T-helper 2 cell treated with Interferon-gamma antibody and Interleukin-4, amounts not matched to agents 100 ng/mL and 5 ng/mL, for 36 hours (primary cell): ENCODE results near the gene RASGRP4. TPM values are rescaled to one million over a fixed set of nuclear protein-coding genes. Genes with fewer than 3 reads are reported as not detected.
"Not testable (repeated sequence)": the region's sequence is repeated elsewhere in the genome, so short reads cannot be mapped to it uniquely, and the experiment has no call there.

Source experiments
- intact Hi-C: fragments of 100-400 bp; cut with micrococcal nuclease; formaldehyde crosslinking; loops from one replicate; pipeline ENCODE4 v1.15.1; 2023
- total RNA-seq: library from RNA; stranded (reverse); gene quantifications from 2 replicates; pipeline ENCODE4 v1.2.3, GENCODE V29; 2022

Gene RASGRP4
- total RNA-seq, 1 donor from 2014 or later: 9.4 TPM

DNA sequence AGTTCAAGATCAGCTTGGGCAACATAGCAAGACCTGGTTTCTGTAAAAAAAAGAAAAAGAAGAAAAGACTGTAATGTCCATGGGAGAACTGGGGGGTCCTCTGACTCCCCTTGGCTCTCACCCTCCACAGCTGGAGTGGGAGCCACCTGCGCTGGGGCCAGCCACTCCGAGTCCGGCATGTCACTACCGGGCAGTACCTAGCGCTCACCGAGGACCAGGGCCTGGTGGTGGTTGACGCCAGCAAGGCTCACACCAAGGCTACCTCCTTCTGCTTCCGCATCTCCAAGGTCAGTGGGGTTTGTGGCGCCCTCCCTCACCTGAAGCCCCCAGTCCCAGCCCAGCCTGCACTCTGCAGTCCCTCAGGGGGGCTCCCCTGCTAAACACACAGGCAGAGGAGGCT lies 22.2 kb upstream of the RASGRP4 start:
- intact Hi-C loops: no loop called here

- intact Hi-C loops: no loop called here
Measured at GRCh38 chr19:38445362-38445761, 19.3 kb upstream of the RASGRP4 start.

- intact Hi-C loops: no loop called here
Measured at GRCh38 chr19:38444026-38444425, 18.0 kb upstream of the RASGRP4 start.

DNA sequence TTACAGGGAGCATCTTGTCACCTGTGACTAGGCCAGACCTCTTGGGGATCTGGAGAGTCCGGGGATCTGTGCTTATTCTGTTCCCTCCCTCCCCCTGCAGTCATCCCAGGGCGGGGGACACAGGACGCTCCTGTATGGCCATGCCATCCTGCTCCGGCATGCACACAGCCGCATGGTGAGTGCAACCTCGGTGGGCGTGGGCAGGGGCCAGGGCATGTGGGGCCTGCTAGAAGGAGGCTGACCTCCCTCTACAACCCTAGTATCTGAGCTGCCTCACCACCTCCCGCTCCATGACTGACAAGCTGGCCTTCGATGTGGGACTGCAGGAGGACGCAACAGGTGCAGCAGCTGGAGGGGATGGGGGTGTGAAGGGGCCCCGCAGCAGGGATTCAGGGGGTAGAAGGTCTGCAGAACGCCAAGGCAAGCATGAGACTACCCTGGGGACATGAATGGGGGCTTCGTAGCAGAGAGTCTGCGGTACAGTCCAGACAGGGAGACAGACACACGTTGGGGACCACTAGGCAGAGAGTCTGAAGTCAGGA lies 17.5 kb upstream of the RASGRP4 start:
- intact Hi-C loops: no loop called here

- intact Hi-C loops: no loop called here
Measured at GRCh38 chr19:38442736-38443135, 16.7 kb upstream of the RASGRP4 start.

- intact Hi-C loops: no loop called here
Measured at GRCh38 chr19:38441657-38442348, 15.8 kb upstream of the RASGRP4 start.

GRCh38 chr19:38440592-38440991 lies 14.6 kb upstream of the RASGRP4 start:
- intact Hi-C loops: no loop called here

DNA sequence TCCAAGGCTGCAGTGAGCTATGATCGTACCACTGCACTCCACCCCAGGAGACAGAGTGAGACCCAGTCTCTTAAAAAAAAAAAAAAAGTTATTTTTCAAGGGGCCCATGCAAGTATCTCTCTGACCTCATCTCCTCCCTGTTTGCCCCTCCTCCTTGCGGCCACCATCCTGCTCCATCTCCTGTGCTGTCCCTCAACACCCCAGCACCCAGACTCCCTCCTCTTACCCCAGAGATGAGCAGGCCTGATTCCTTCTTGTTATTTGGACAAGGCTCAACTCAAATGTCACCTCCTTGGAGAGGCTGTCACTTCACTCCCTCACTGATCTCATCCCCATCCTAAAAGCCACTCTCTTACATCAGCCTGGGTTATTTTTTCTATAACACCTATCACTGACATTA lies 11.9 kb upstream of the RASGRP4 start:
- intact Hi-C loops: no loop called here

DNA sequence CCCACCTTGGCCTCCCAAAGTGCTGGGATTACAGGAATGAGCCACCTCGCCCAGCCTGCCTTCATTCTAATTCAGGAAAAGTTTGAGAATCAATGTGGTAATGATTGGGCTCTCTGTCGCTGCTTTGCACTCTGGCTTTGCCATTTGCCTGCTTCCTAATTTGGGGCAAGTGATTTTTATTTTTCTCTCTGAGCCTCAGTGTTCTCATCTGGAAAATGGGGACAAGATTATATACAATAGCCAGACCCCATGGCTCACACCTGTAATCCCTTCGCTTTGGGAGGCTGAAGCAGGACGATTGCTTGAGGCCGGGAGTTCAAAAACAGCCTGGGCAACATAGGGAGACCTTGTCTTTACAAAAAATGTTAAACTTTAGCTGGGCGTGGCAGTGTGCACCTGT lies 11.3 kb upstream of the RASGRP4 start:
- intact Hi-C loops: no loop called here

- intact Hi-C loops: no loop called here
Measured at GRCh38 chr19:38434549-38435051, 8.6 kb upstream of the RASGRP4 start.

DNA sequence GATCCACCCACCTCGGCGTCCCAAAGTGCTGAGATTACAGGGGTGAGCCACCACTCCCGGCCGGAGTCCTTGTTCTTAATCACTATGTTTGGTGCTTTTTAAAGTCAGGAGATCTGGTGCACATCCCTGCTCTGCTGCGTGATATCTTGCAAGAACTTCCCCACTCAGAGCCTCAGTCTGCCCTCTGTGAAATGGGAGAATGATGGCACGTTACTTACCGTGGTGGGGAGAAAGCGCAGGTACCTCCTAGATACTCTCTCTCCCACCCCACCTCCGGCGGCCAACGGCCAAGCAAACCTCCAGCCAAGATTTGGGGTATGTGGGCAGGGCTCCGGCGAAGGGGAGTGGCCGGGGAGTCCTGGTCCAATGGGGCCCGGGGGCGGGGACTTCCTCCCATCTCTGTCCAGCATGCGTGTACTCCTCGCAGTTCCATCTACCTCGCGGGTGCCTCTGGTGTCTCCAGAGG lies 7.3 kb upstream of the RASGRP4 start, which contains the start of gene RYR1:
RYR1 (plus strand) TSS at position 424 of the 466 bp plus-strand sequence. CDS start 139 bp downstream, outside the sequence.
- intact Hi-C loops: no loop called here

DNA sequence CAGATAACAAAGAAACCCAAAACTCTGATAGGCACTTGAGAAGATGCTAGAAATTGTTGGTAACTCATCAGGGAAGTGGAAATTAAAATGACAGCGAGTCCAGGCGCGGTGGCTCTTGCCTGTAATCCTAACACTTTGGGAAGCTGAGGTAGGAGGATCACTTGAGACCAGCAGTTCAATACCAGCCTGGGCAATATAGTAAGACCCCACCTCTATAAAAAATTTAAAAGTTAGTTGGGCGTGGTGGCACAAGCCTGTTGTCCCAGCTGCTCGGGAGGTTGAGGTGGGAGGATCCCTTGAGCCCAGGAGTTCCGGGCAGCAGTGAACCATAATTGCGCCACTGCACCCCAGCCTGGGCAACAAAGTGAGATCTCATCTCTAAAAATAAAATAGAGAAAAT lies 4.9 kb upstream of the RASGRP4 start:
- intact Hi-C loops: no loop called here

- intact Hi-C loops: no loop called here
Measured at GRCh38 chr19:38429811-38430156, 3.8 kb upstream of the RASGRP4 start.

- intact Hi-C loops: no loop called here
Measured at GRCh38 chr19:38429055-38429810, 3.2 kb upstream of the RASGRP4 start.

GRCh38 chr19:38427035-38427677 lies 1.1 kb upstream of the RASGRP4 start:
- intact Hi-C loops: not testable (repeated sequence)

DNA sequence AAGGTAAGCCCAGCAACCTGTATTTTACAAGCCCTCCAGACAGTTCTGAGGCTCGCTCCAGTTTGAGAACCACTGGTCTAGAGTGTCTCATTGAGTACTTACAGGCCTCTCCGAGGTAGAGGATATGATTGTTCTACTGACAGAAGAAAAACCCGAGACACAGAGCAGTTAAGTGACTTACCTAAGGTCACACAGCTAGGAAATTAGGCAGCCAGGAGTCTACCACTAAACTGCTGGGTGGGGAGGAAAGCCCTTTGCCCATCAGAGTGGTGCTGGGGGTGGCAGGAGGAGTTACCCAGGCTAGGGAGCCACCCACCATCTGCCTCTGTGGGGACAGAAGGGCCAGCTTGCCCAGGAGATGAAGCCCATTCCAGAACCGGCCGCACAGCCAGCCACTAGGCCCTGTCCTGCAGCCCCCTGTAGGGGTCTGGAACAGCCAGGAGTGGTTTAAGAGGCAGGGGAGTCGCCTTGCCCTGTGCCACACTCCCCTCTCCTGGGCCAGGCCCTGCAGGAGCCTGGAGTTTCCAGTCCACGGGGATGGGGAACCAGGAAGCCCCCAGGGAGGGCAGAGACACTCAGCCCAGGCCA lies 703 bp downstream of the RASGRP4 start:
- intact Hi-C loops: no loop called here

GRCh38 chr19:38424272-38424671 lies 1.7 kb downstream of the RASGRP4 start:
- intact Hi-C loops: no loop called here

GRCh38 chr19:38422438-38422837 lies 3.6 kb downstream of the RASGRP4 start:
- intact Hi-C loops: no loop called here

GRCh38 chr19:38421856-38422255 lies 4.2 kb downstream of the RASGRP4 start:
- intact Hi-C loops: no loop called here

- intact Hi-C loops: no loop called here
Measured at GRCh38 chr19:38420935-38421334, 5.1 kb downstream of the RASGRP4 start.
